ENCODE measurements around the gene MTMR4.

MTMR4 gene

GRCh38 chr17:58538811-58539409 is 24.5 kb upstream of the MTMR4 start:
- POLR2A ChIA-PET (ENCODE audit: low non-redundant PET): no interaction called here
- CTCF ChIA-PET: no interaction called here
- no peak overlapping the region for H3K27ac ChIP-seq
- DNase-seq (ENCODE audit: low spot score): no peak
- TF ChIP-seq, protein P1, sequence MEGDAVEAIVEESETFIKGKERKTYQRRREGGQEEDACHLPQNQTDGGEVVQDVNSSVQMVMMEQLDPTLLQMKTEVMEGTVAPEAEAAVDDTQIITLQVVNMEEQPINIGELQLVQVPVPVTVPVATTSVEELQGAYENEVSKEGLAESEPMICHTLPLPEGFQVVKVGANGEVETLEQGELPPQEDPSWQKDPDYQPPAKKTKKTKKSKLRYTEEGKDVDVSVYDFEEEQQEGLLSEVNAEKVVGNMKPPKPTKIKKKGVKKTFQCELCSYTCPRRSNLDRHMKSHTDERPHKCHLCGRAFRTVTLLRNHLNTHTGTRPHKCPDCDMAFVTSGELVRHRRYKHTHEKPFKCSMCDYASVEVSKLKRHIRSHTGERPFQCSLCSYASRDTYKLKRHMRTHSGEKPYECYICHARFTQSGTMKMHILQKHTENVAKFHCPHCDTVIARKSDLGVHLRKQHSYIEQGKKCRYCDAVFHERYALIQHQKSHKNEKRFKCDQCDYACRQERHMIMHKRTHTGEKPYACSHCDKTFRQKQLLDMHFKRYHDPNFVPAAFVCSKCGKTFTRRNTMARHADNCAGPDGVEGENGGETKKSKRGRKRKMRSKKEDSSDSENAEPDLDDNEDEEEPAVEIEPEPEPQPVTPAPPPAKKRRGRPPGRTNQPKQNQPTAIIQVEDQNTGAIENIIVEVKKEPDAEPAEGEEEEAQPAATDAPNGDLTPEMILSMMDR (conservative IDR thresholded peaks at IDR 0.05; ENCODE audit: low read depth): no peak

GRCh38 chr17:58537266-58537665 is 22.8 kb upstream of the MTMR4 start:
- CTCF ChIA-PET: interaction anchor here (0.6 to 0.7 kb wide), 2 partner anchors 60 to 95 kb away, joined by 3 read pairs; no protein-coding TSS in a partner anchor
- POLR2A ChIA-PET (ENCODE audit: low non-redundant PET): no interaction called here
- no peak overlapping the region for H3K27ac ChIP-seq
- DNase-seq (ENCODE audit: low spot score): no peak
- TF ChIP-seq, protein P1 (conservative IDR thresholded peaks at IDR 0.05; ENCODE audit: low read depth): no peak

GRCh38 chr17:58536542-58536941 is 22.1 kb upstream of the MTMR4 start:
- POLR2A ChIA-PET (ENCODE audit: low non-redundant PET): no interaction called here
- TF ChIP-seq, protein P1 (conservative IDR thresholded peaks at IDR 0.05; ENCODE audit: low read depth): no peak
- no peak for DNase-seq (ENCODE audit: low spot score)
- H3K27ac ChIP-seq: no peak overlapping the region
- CTCF ChIA-PET: interaction anchor here (0.6 kb wide), 1 partner anchor 9 kb away, joined by 3 read pairs; no protein-coding TSS in a partner anchor

DNA sequence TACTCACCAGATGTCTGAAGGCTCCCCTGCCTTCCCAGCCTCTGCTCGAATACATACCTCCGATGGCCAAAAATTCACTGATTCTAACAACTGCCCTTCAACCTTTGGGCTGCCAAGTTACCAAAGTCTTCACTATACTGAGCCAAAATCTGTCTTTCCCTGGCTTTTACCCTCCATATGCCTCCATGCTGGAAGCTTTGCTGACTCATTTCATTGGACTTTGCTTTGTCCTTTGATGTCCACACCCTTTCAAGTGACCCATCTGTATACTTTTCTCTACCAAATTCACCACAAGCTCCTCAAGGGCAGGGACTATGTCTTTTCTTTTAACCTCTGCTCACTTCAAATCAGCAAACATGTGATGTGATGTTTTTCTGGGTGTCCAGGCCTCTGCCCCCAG is 21.0 kb upstream of the MTMR4 start:
- POLR2A ChIA-PET (ENCODE audit: low non-redundant PET): no interaction called here
- no peak overlapping the region for H3K27ac ChIP-seq
- DNase-seq (ENCODE audit: low spot score): peak; percentile 36
- TF ChIP-seq, protein P1 (conservative IDR thresholded peaks at IDR 0.05; ENCODE audit: low read depth): no peak
- CTCF ChIA-PET: no interaction called here

DNA sequence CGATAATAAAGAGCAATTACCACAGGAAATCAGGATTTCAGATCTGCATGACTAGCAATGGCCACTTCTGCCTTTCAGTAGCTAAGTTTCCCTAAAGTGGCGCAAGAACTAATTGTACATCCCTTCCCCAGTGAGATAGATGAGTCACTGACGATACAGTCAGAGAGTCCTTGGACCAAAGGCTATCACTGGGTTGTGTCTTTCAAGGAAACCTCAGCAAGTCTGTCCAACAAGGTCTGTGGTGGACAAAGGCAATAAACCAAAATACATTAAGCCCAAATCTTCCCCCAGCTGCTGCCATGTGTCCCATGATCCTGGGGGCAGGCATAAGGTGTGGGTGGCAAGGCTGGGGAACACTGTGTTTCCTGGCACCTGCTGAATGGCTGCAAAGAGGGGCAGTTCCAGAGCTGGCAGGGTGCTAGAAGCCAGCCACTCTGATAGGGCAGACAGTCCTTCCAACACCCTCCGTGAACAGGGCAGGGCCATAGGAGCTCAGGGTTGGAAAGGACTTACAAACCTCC is 20.5 kb upstream of the MTMR4 start:
- ChIA-PET POLR2A (ENCODE audit: low non-redundant PET) (no interaction called here), CTCF (no interaction called here)
- TF ChIP-seq, protein P1 (conservative IDR thresholded peaks at IDR 0.05; ENCODE audit: low read depth): no peak
- H3K27ac ChIP-seq: no peak overlapping the region
- peak; percentile 81 for DNase-seq (ENCODE audit: low spot score)

GRCh38 chr17:58534331-58534730 is 19.9 kb upstream of the MTMR4 start:
- DNase-seq (ENCODE audit: low spot score): no peak
- no peak overlapping the region for H3K27ac ChIP-seq
- POLR2A ChIA-PET (ENCODE audit: low non-redundant PET): no interaction called here
- TF ChIP-seq, protein P1 (conservative IDR thresholded peaks at IDR 0.05; ENCODE audit: low read depth): no peak
- CTCF ChIA-PET: no interaction called here
